ENCODE data around the gene TBC1D21.

TBC1D21 gene

GRCh38 chr15:73862276-73862675 is 11.1 kb upstream of the TBC1D21 start:
- DNase-seq = no peak

- no peak for DNase-seq
Observed at GRCh38 chr15:73865379-73865778, 8.0 kb upstream of the TBC1D21 start.

GRCh38 chr15:73865904-73866303 is 7.5 kb upstream of the TBC1D21 start:
- no peak for DNase-seq

GRCh38 chr15:73866481-73866880 is 6.9 kb upstream of the TBC1D21 start:
- DNase-seq = no peak

- no peak for DNase-seq
Observed at GRCh38 chr15:73866881-73867410, 6.4 kb upstream of the TBC1D21 start.

GRCh38 chr15:73867426-73867825 is 5.9 kb upstream of the TBC1D21 start:
- DNase-seq = no peak

GRCh38 chr15:73867956-73868355 is 5.4 kb upstream of the TBC1D21 start:
- no peak for DNase-seq

- no peak for DNase-seq
Observed at GRCh38 chr15:73869216-73869995, 4.0 kb upstream of the TBC1D21 start.

GRCh38 chr15:73870700-73871408 is 2.5 kb upstream of the TBC1D21 start:
- DNase-seq = no peak

- no peak for DNase-seq
Observed at GRCh38 chr15:73872346-73872745, 1.0 kb upstream of the TBC1D21 start.

- peak; percentile 72 for DNase-seq
Observed at GRCh38 chr15:73873889-73874511, 636 bp downstream of the TBC1D21 start.

GRCh38 chr15:73879426-73879825 is 6.1 kb downstream of the TBC1D21 start:
- no peak for DNase-seq

GRCh38 chr15:73881579-73882320 is 8.4 kb downstream of the TBC1D21 start:
- no peak for DNase-seq

GRCh38 chr15:73882761-73883419 is 9.5 kb downstream of the TBC1D21 start:
- no peak for DNase-seq

- no peak for DNase-seq
Observed at GRCh38 chr15:73884159-73884558, 10.8 kb downstream of the TBC1D21 start.

- no peak for DNase-seq
Observed at GRCh38 chr15:73885954-73886700, 12.8 kb downstream of the TBC1D21 start.

- no peak for DNase-seq
Observed at GRCh38 chr15:73886717-73887345, 13.5 kb downstream of the TBC1D21 start.

GRCh38 chr15:73887481-73887880 is 14.1 kb downstream of the TBC1D21 start:
- no peak for DNase-seq

- DNase-seq = no peak
Observed at GRCh38 chr15:73888224-73889041, 15.1 kb downstream of the TBC1D21 start.

Data from DMS53 (cell line).